Endothelial cell of umbilical vein (primary cell): ENCODE results near the gene ZNF385B. TPM values are rescaled to one million over a fixed set of nuclear protein-coding genes. Genes with fewer than 3 reads are reported as not detected.

Experiments used
- BruUV-seq: library from RNA; stranded (reverse); fragments of 400-500 nt; replicated peaks from 2 replicates; lab custom pipeline; 2021; lab: Mats Ljungman, UMichigan
- CTCF ChIA-PET: fragments of 300-600, 350-600 bp; sonication (Branson Sonifier 250); formaldehyde crosslinking; loops from one replicate; lab custom pipeline; 2021; ENCODE audit warnings: antibody characterized with exemption, inconsistent platforms; lab: Charles Lee
- POLR2A ChIA-PET: fragments of 300-600, 350-600 bp; sonication (Branson Sonifier 250); formaldehyde crosslinking; loops from one replicate; lab custom pipeline; 2021; ENCODE audit warnings: antibody characterized with exemption, inconsistent platforms; lab: Charles Lee
- DNase-seq: peaks from one replicate; pipeline ENCODE4 v3.0.0-alpha.2; 2011; ENCODE audit warnings: low read depth, low spot score
- FAIRE-seq: peaks from 2 replicates; lab custom pipeline; 2011; peaks lifted over from hg19 to GRCh38; lab: Jason Lieb, UNC
- H2AFZ ChIP-seq: 2 replicates; pipeline ENCODE4 v1.6.0; 2012; ENCODE audit warnings: low read depth, low read length, control low read depth, inconsistent platforms
- H3K27ac ChIP-seq: 2 replicates; pipeline ENCODE4 v1.5.1; 2011; ENCODE audit warnings: low read depth, mild to moderate bottlenecking, control low read depth, low read length, moderate library complexity; ENCODE audit not compliant: insufficient read depth
- H3K27me3 ChIP-seq, 2 experiments: 2 replicates each; pipeline versions ENCODE4 v1.6.0 to v1.6.1; 2011; ENCODE audit warnings: low read length in 2 of 2, mixed read lengths in 1 of 2; ENCODE audit not compliant: control insufficient read depth in 2 of 2, insufficient read depth in 2 of 2
- H3K36me3 ChIP-seq, 2 experiments: 2 replicates in 1 of 2; 3 replicates in 1 of 2; pipeline ENCODE4 v1.5.1; 2011; ENCODE audit warnings: low read length in 2 of 2, mild to moderate bottlenecking in 1 of 2, moderate library complexity in 1 of 2; ENCODE audit not compliant: control insufficient read depth in 2 of 2, insufficient read depth in 2 of 2; ENCODE audit errors: extremely low read depth in 1 of 2
- H3K4me1 ChIP-seq: 3 replicates; pipeline ENCODE4 v1.5.1; 2011; ENCODE audit warnings: mild to moderate bottlenecking, low read length; ENCODE audit not compliant: control insufficient read depth, insufficient read depth; ENCODE audit errors: extremely low read depth
- H3K4me2 ChIP-seq: 2 replicates; pipeline ENCODE4 v1.6.1; 2011; ENCODE audit warnings: low read length, control low read depth, mixed read lengths; ENCODE audit not compliant: insufficient read depth
- H3K4me3 ChIP-seq, 3 experiments: fragments of 200-600 bp in 1 of 3; sonication (generic), shearing (Covaris generic) in 1 of 3; replicated peaks in 1 of 3; 2 replicates each; pipeline ENCODE4 v1.5.1; 2011 to 2016; ENCODE audit warnings: control low read depth in 3 of 3, low read length in 3 of 3, mild to moderate bottlenecking in 2 of 3, inconsistent platforms in 1 of 3, low read depth in 1 of 3, moderate library complexity in 1 of 3; ENCODE audit not compliant: insufficient read depth in 1 of 3
- H3K79me2 ChIP-seq: 2 replicates; pipeline ENCODE4 v1.6.0; 2012; ENCODE audit warnings: low read length, inconsistent platforms; ENCODE audit not compliant: control insufficient read depth, insufficient read depth
- H3K9ac ChIP-seq: replicated peaks from 2 replicates; pipeline ENCODE3; 2011; ENCODE audit warnings: low read length, control low read depth; ENCODE audit not compliant: insufficient read depth; ENCODE audit errors: extremely low read depth
- H3K9me1 ChIP-seq: replicated peaks from 3 replicates; pipeline ENCODE4 v1.6.0; 2011; ENCODE audit warnings: mild to moderate bottlenecking, low read length; ENCODE audit not compliant: control insufficient read depth, insufficient read depth; ENCODE audit errors: extremely low read depth
- H3K9me3 ChIP-seq: replicated peaks from 2 replicates; pipeline ENCODE4 v1.5.1; 2012; ENCODE audit warnings: low read length, inconsistent platforms; ENCODE audit not compliant: control insufficient read depth, insufficient read depth
- H4K20me1 ChIP-seq: replicated peaks from 2 replicates; pipeline ENCODE3; 2011; ENCODE audit warnings: mild to moderate bottlenecking, low read length; ENCODE audit not compliant: control insufficient read depth, insufficient read depth; ENCODE audit errors: extremely low read depth
- EZH2 ChIP-seq: IDR thresholded peaks from 2 replicates; pipeline ENCODE4 v1.6.1; 2012; ENCODE audit warnings: borderline replicate concordance, low read depth, mild to moderate bottlenecking, moderate library complexity, low read length, inconsistent platforms; ENCODE audit not compliant: severe bottlenecking
- FOS ChIP-seq: IDR thresholded peaks from 2 replicates; pipeline ENCODE4 v1.6.1; 2011; ENCODE audit warnings: mild to moderate bottlenecking, low read length, moderate library complexity, borderline replicate concordance; ENCODE audit not compliant: insufficient read depth
- GATA2 ChIP-seq: IDR thresholded peaks from 2 replicates; pipeline ENCODE4 v1.7.0; 2011; ENCODE audit warnings: low read depth, mild to moderate bottlenecking, moderate library complexity, mixed read lengths, low read length; ENCODE audit not compliant: insufficient read length, insufficient read depth
- JUN ChIP-seq: IDR thresholded peaks from 2 replicates; pipeline ENCODE4 v1.6.1; 2011; ENCODE audit warnings: borderline replicate concordance, low read depth; ENCODE audit not compliant: insufficient read length, insufficient read depth
- MYC ChIP-seq: IDR thresholded peaks from one replicate; pipeline ENCODE4 v1.6.1; 2011; ENCODE audit warnings: mild to moderate bottlenecking, low read depth, low read length
- POLR2A ChIP-seq: IDR thresholded peaks from 2 replicates; pipeline ENCODE4 v1.6.1; 2012; ENCODE audit warnings: low read depth, mild to moderate bottlenecking, control low read depth, low read length
- POLR2AphosphoS5 ChIP-seq: IDR thresholded peaks from 2 replicates; pipeline ENCODE4 v1.6.1; 2012; ENCODE audit warnings: low read depth, mild to moderate bottlenecking, control low read depth, low read length, moderate library complexity; ENCODE audit not compliant: insufficient read depth
- dilution Hi-C: fragments of 300-500 bp; cut with MboI; formaldehyde crosslinking; loops from one replicate; pipeline ENCODE4 v1.15.0; 2019; ENCODE audit warnings: low sequenced_read_pairs; ENCODE audit not compliant: extremely low pct_ligation_motif_present
- intact Hi-C: fragments of 100-400 bp; cut with micrococcal nuclease; formaldehyde crosslinking; loops from one replicate; pipeline ENCODE4 v1.10.0; 2022
- polyA plus RNA-seq, 4 experiments: library from polyadenylated mRNA; depleted of rRNA in 3 of 4; stranded (reverse) in 3 of 4; unstranded in 1 of 4; fragments of >200 nt; gene quantifications; 2 replicates each; pipeline versions ENCODE4 v1.2.1 to v1.2.3, GENCODE V29; 2011 to 2012; ENCODE audit warnings: missing spikeins in 1 of 4
- total RNA-seq: library from RNA; stranded (reverse); gene quantifications from 2 replicates; pipeline ENCODE4 v1.2.3, GENCODE V29; 2021
- TF ChIP-seq, protein P1 (sequence below), 2 donors: IDR thresholded peaks; 1 replicate in 1 of 2; 2 replicates in 1 of 2; pipeline ENCODE4 v1.5.1; 2011; ENCODE audit warnings: low read length in 2 of 2, mild to moderate bottlenecking in 2 of 2, moderate library complexity in 2 of 2, control low read depth in 1 of 2, inconsistent platforms in 1 of 2, low read depth in 1 of 2; ENCODE audit not compliant: insufficient read depth in 1 of 2; ENCODE audit errors: extremely low read depth in 1 of 2
- TF ChIP-seq, protein P2 (sequence below): IDR thresholded peaks from 2 replicates; pipeline ENCODE4 v1.6.1; 2011; ENCODE audit not compliant: insufficient read depth, insufficient read length

The ZNF385B gene
- total and polyA plus RNA-seq, 2 donors (not counting 3 experiments of a cell fraction or from before 2014, with no cell fraction given): not detected

DNA sequence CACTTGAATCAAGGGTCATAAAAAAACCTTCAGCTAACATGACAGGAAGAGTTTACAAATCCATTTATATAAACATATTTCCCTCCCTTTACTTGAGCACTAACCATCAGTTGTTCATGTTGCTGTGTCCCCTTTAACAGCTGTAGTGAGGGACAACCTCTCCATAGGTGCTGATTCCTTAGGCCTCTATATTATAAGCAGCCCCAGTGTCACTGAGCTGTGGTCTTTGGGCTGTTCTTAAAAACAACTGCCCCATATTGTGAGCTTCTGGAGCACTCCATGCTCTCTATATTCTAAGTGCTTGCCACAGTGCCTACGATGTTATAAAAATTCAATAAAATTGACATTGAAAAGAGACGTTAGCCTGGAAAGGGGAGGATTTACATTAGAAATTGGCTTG lies 175.3 kb downstream of the ZNF385B start:
- BruUV-seq: no TSS peak
- FAIRE-seq: no peak

DNA sequence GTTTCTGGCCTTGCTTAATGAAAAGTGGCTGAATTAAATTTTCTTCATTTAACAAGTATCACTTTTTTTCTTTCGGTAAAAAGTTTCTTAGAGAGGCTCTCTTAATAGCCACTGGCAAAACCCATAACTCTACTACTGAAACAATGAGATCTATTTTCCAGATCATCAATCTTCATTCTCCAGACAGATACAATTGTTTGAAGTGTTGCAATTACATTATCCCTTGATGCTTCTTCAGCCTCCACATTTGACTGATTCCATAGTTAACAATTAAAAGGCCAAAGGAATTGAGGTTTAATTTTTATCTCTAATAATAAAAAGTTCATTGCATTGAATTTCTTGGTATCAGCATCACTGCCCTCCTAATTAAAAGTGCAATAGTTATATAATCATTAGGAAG lies 176.3 kb downstream of the ZNF385B start:
- H3K4me2 ChIP-seq: no peak overlapping the region
- H3K9ac ChIP-seq: no peak overlapping the region
- H2AFZ ChIP-seq: no peak overlapping the region
- no peak overlapping the region for H3K27ac ChIP-seq
- no peaks in the 10 kb centered on the region for H3K36me3 ChIP-seq
- TF ChIP-seq GATA2 (no peak), EZH2 (no peak), MYC (no peak), JUN (no peak), POLR2A (no peak), FOS (no peak), POLR2AphosphoS5 (no peak)
- TF ChIP-seq, protein P1, sequence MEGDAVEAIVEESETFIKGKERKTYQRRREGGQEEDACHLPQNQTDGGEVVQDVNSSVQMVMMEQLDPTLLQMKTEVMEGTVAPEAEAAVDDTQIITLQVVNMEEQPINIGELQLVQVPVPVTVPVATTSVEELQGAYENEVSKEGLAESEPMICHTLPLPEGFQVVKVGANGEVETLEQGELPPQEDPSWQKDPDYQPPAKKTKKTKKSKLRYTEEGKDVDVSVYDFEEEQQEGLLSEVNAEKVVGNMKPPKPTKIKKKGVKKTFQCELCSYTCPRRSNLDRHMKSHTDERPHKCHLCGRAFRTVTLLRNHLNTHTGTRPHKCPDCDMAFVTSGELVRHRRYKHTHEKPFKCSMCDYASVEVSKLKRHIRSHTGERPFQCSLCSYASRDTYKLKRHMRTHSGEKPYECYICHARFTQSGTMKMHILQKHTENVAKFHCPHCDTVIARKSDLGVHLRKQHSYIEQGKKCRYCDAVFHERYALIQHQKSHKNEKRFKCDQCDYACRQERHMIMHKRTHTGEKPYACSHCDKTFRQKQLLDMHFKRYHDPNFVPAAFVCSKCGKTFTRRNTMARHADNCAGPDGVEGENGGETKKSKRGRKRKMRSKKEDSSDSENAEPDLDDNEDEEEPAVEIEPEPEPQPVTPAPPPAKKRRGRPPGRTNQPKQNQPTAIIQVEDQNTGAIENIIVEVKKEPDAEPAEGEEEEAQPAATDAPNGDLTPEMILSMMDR (IDR thresholded peaks at IDR 0.05; ENCODE audit: extremely low read depth in 1 of 2, insufficient read depth in 1 of 2, low read depth in 1 of 2, low read length in 2 of 2): no peak
- TF ChIP-seq, protein P2, sequence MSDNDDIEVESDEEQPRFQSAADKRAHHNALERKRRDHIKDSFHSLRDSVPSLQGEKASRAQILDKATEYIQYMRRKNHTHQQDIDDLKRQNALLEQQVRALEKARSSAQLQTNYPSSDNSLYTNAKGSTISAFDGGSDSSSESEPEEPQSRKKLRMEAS: no peak
- intact Hi-C loops (no loop called here), dilution Hi-C loops (no loop called here)
- ChIA-PET CTCF (no interaction called here), POLR2A (no interaction called here)
- H4K20me1 ChIP-seq: no peaks in the 10 kb centered on the region
- no peaks in the 10 kb centered on the region for H3K9me1 ChIP-seq
- no peak for FAIRE-seq
- no peaks in the 10 kb centered on the region for H3K4me1 ChIP-seq
- no peaks in the 10 kb centered on the region for H3K9me3 ChIP-seq
- BruUV-seq: no TSS peak
- H3K79me2 ChIP-seq: no peaks in the 10 kb centered on the region
- no peak overlapping the region for H3K4me3 ChIP-seq
- no peak for DNase-seq
- H3K27me3 ChIP-seq: no peaks in the 10 kb centered on the region

More for the DNA sequence above, 175.3 kb downstream of the ZNF385B start:
- ChIA-PET POLR2A (no interaction called here), CTCF (no interaction called here)
- Histone ChIP-seq H3K36me3 (no peaks in the 10 kb centered on the region), H3K4me1 (no peaks in the 10 kb centered on the region), H3K4me3 (no peak overlapping the region), H2AFZ (no peak overlapping the region), H3K4me2 (no peak overlapping the region), H3K9me1 (no peaks in the 10 kb centered on the region), H4K20me1 (no peaks in the 10 kb centered on the region), H3K9me3 (no peaks in the 10 kb centered on the region), H3K9ac (no peak overlapping the region), H3K27ac (no peak overlapping the region), H3K79me2 (no peaks in the 10 kb centered on the region), H3K27me3 (no peaks in the 10 kb centered on the region)
- TF ChIP-seq, protein P1 (IDR thresholded peaks at IDR 0.05; ENCODE audit: extremely low read depth in 1 of 2, insufficient read depth in 1 of 2, low read depth in 1 of 2, low read length in 2 of 2): no peak
- TF ChIP-seq GATA2 (no peak), JUN (no peak), POLR2AphosphoS5 (no peak), EZH2 (no peak), MYC (no peak)
- DNase-seq: no peak
- dilution Hi-C loops (no loop called here), intact Hi-C loops (no loop called here)
